Caco-2 (cell line): ENCODE data around the gene SH3BGRL3. TPM values are rescaled to one million over a fixed set of nuclear protein-coding genes. Genes with fewer than 3 reads are reported as not detected.

ENCODE experiments used
- BruUV-seq: library from RNA; stranded (reverse); fragments of 400-500 nt; replicated peaks from 2 replicates; lab custom pipeline; 2021; lab: Mats Ljungman, UMichigan
- CTCF ChIA-PET: fragments of 300-600 bp; sonication (Branson Sonifier 250); formaldehyde crosslinking; loops from one replicate; lab custom pipeline; 2022; ENCODE audit warnings: antibody characterized with exemption; lab: Charles Lee
- POLR2A ChIA-PET: fragments of 300-600 bp; sonication (Branson Sonifier 250); formaldehyde crosslinking; loops from one replicate; lab custom pipeline; 2022; ENCODE audit warnings: antibody characterized with exemption; lab: Charles Lee
- DNase-seq, 2 experiments: peaks; one replicate each; pipeline versions ENCODE4 v3.0.0 to v3.0.0-alpha.2; 2020 to 2022
- H3K27me3 ChIP-seq: replicated peaks from 2 replicates; pipeline ENCODE4 v1.6.0; 2011; ENCODE audit warnings: low read length; ENCODE audit not compliant: control insufficient read depth, insufficient read depth
- H3K36me3 ChIP-seq: 2 replicates; pipeline ENCODE4 v1.5.1; 2011; ENCODE audit warnings: low read length; ENCODE audit not compliant: control insufficient read depth, insufficient read depth
- H3K4me1 ChIP-seq: fragments of 250-450 bp; sonication (Bioruptor Pico); 2 replicates; pipeline ENCODE4 v1.5.1; 2020; ENCODE audit warnings: mild to moderate bottlenecking
- H3K4me3 ChIP-seq: 2 replicates; pipeline ENCODE4 v1.5.1; 2011; ENCODE audit warnings: low read depth, mild to moderate bottlenecking, control low read depth, low read length
- H3K9me3 ChIP-seq: fragments of 250-450 bp; sonication (Bioruptor Pico); 2 replicates; pipeline ENCODE4 v1.5.1; 2020; ENCODE audit warnings: mild to moderate bottlenecking, moderate library complexity
- H3K27ac Mint-ChIP-seq: one replicate; pipeline ENCODE4 v1.8.0; 2022; ENCODE audit warnings: mixed read lengths; ENCODE audit not compliant: unreplicated experiment
- H3K27me3 Mint-ChIP-seq: one replicate; pipeline ENCODE4 v1.8.0; 2022; ENCODE audit warnings: mixed read lengths; ENCODE audit not compliant: insufficient read depth, unreplicated experiment
- H3K36me3 Mint-ChIP-seq: one replicate; pipeline ENCODE4 v1.8.0; 2022; ENCODE audit warnings: mild to moderate bottlenecking, mixed read lengths; ENCODE audit not compliant: insufficient read depth, unreplicated experiment
- H3K4me1 Mint-ChIP-seq: one replicate; pipeline ENCODE4 v1.8.0; 2022; ENCODE audit warnings: low read depth, mixed read lengths; ENCODE audit not compliant: unreplicated experiment
- H3K4me3 Mint-ChIP-seq: one replicate; pipeline ENCODE4 v1.8.0; 2022; ENCODE audit warnings: mild to moderate bottlenecking, moderate library complexity, mixed read lengths; ENCODE audit not compliant: unreplicated experiment
- H3K9me3 Mint-ChIP-seq: one replicate; pipeline ENCODE4 v1.8.0; 2022; ENCODE audit warnings: mixed read lengths; ENCODE audit not compliant: unreplicated experiment
- CTCF ChIP-seq, 2 experiments: fragments of 200-600 bp in 1 of 2; IDR thresholded peaks; 1 replicate in 1 of 2; 2 replicates in 1 of 2; pipeline versions ENCODE4 v1.5.1 to v1.8.0; 2011 to 2022; ENCODE audit warnings: antibody characterized with exemption in 1 of 2, control low read depth in 1 of 2, inconsistent platforms in 1 of 2, low read depth in 1 of 2, low read length in 1 of 2, mild to moderate bottlenecking in 1 of 2, moderate library complexity in 1 of 2; ENCODE audit not compliant: insufficient read depth in 1 of 2, severe bottlenecking in 1 of 2, unreplicated experiment in 1 of 2
- intact Hi-C: fragments of 100-400 bp; cut with micrococcal nuclease; formaldehyde crosslinking; loops from one replicate; pipeline ENCODE4 v1.10.0; 2022; ENCODE audit not compliant: unreplicated experiment
- total RNA-seq: library from RNA; stranded (reverse); gene quantifications from 2 replicates; pipeline ENCODE4 v1.2.3, GENCODE V29; 2022

Gene SH3BGRL3
- total RNA-seq, 1 experiment from 2014 or later: 73.4 TPM

GRCh38 chr1:26293911-26294463 lies 14.1 kb downstream of the SH3BGRL3 start:
- Histone ChIP-seq H3K36me3 (no peaks in the 10 kb centered on the region), H3K4me1 (no peaks in the 10 kb centered on the region), H3K4me3 (no peak overlapping the region), H3K9me3 (no peaks in the 10 kb centered on the region), H3K27me3 (no peaks in the 10 kb centered on the region)
- Mint-ChIP-seq H3K27ac (no peak overlapping the region), H3K27me3 (no peaks in the 10 kb centered on the region), H3K36me3 (peaks cover 4% of the 10 kb centered on the region), H3K9me3 (no peaks in the 10 kb centered on the region), H3K4me3 (no peak overlapping the region), H3K4me1 (no peaks in the 10 kb centered on the region)
- TF ChIP-seq CTCF (IDR thresholded peaks at IDR 0.05; ENCODE audit: insufficient read depth in 1 of 2, low read depth in 1 of 2, low read length in 1 of 2, severe bottlenecking in 1 of 2, unreplicated experiment in 1 of 2): no peak
- no peak for DNase-seq
- ChIA-PET CTCF (no interaction called here), POLR2A (no interaction called here)
- BruUV-seq: no TSS peak
- intact Hi-C loops: no loop called here

GRCh38 chr1:26295194-26296138 lies 15.6 kb downstream of the SH3BGRL3 start:
- POLR2A ChIA-PET: no interaction called here
- no peaks in the 10 kb centered on the region for H3K9me3 Mint-ChIP-seq
- DNase-seq: no peak
- no peak for TF ChIP-seq CTCF (IDR thresholded peaks at IDR 0.05; ENCODE audit: insufficient read depth in 1 of 2, low read depth in 1 of 2, low read length in 1 of 2, severe bottlenecking in 1 of 2, unreplicated experiment in 1 of 2)
- CTCF ChIA-PET: no interaction called here
- no peaks in the 10 kb centered on the region for H3K36me3 ChIP-seq
- H3K9me3 ChIP-seq: no peaks in the 10 kb centered on the region
- H3K27me3 Mint-ChIP-seq: no peaks in the 10 kb centered on the region
- H3K4me3 ChIP-seq: no peak overlapping the region
- no peak overlapping the region for H3K4me3 Mint-ChIP-seq
- H3K27ac Mint-ChIP-seq: no peak overlapping the region
- no peaks in the 10 kb centered on the region for H3K4me1 Mint-ChIP-seq
- intact Hi-C loops: no loop called here
- H3K4me1 ChIP-seq: no peaks in the 10 kb centered on the region
- H3K27me3 ChIP-seq: no peaks in the 10 kb centered on the region
- peaks cover 4% of the 10 kb centered on the region for H3K36me3 Mint-ChIP-seq
- BruUV-seq: no TSS peak

GRCh38 chr1:26296340-26297056 lies 16.6 kb downstream of the SH3BGRL3 start:
- Histone ChIP-seq H3K9me3 (no peaks in the 10 kb centered on the region), H3K36me3 (no peaks in the 10 kb centered on the region), H3K4me1 (no peaks in the 10 kb centered on the region), H3K4me3 (no peak overlapping the region), H3K27me3 (no peaks in the 10 kb centered on the region)
- BruUV-seq: no TSS peak
- Mint-ChIP-seq H3K27me3 (no peaks in the 10 kb centered on the region), H3K27ac (no peak overlapping the region), H3K9me3 (no peaks in the 10 kb centered on the region), H3K4me3 (no peak overlapping the region), H3K36me3 (peaks cover 4% of the 10 kb centered on the region), H3K4me1 (no peaks in the 10 kb centered on the region)
- POLR2A ChIA-PET: no interaction called here
- CTCF ChIA-PET: no interaction called here
- intact Hi-C loops: no loop called here
- DNase-seq: no peak
- no peak for TF ChIP-seq CTCF (IDR thresholded peaks at IDR 0.05; ENCODE audit: insufficient read depth in 1 of 2, low read depth in 1 of 2, low read length in 1 of 2, severe bottlenecking in 1 of 2, unreplicated experiment in 1 of 2)
